ENCODE data around the gene CLIP4.
"Not testable (repeated sequence)": the region's sequence is repeated elsewhere in the genome, so short reads cannot be mapped to it uniquely, and the experiment has no call there.

Gene CLIP4

GRCh38 chr2:29114946-29115609 is at the start of gene CLIP4:
Gene CLIP4 (plus strand): TSS chr2:29115415. CDS start chr2:29121389, 5,974 bp downstream.
- peak; percentile 59 for DNase-seq (ENCODE audit: low spot score)

- DNase-seq (ENCODE audit: low spot score) = no peak
Observed at GRCh38 chr2:29066271-29066860, 48.8 kb upstream of the CLIP4 start.

- no peak for DNase-seq (ENCODE audit: low spot score)
Observed at GRCh38 chr2:29066997-29067605, 48.1 kb upstream of the CLIP4 start.

GRCh38 chr2:29068513-29068912 is 46.7 kb upstream of the CLIP4 start:
- DNase-seq (ENCODE audit: low spot score) = no peak

- DNase-seq (ENCODE audit: low spot score) = no peak
Observed at GRCh38 chr2:29070526-29070925, 44.7 kb upstream of the CLIP4 start.

- no peak for DNase-seq (ENCODE audit: low spot score)
Observed at GRCh38 chr2:29071032-29071975, 43.9 kb upstream of the CLIP4 start.

GRCh38 chr2:29072251-29072650 is 43.0 kb upstream of the CLIP4 start:
- DNase-seq (ENCODE audit: low spot score) = no peak

GRCh38 chr2:29072971-29073725 is 42.1 kb upstream of the CLIP4 start:
- DNase-seq (ENCODE audit: low spot score) = no peak

- no peak for DNase-seq (ENCODE audit: low spot score)
Observed at GRCh38 chr2:29073933-29074332, 41.3 kb upstream of the CLIP4 start.

- DNase-seq (ENCODE audit: low spot score) = no peak
Observed at GRCh38 chr2:29074411-29074810, 40.8 kb upstream of the CLIP4 start, which contains the start of gene PCARE. Gene PCARE (minus strand): TSS chr2:29074523. CDS start chr2:29074261, 262 bp downstream.

- DNase-seq (ENCODE audit: low spot score) = no peak
Observed at GRCh38 chr2:29075894-29076705, 39.1 kb upstream of the CLIP4 start.

GRCh38 chr2:29079887-29080286 is 35.3 kb upstream of the CLIP4 start:
- DNase-seq (ENCODE audit: low spot score) = no peak

GRCh38 chr2:29080886-29081743 is 34.1 kb upstream of the CLIP4 start:
- no peak for DNase-seq (ENCODE audit: low spot score)

- no peak for DNase-seq (ENCODE audit: low spot score)
Observed at GRCh38 chr2:29082804-29083495, 32.3 kb upstream of the CLIP4 start.

GRCh38 chr2:29084554-29084953 is 30.7 kb upstream of the CLIP4 start:
- no peak for DNase-seq (ENCODE audit: low spot score)

- DNase-seq (ENCODE audit: low spot score) = not testable (repeated sequence)
Observed at GRCh38 chr2:29090311-29090710, 24.9 kb upstream of the CLIP4 start.

- no peak for DNase-seq (ENCODE audit: low spot score)
Observed at GRCh38 chr2:29096969-29097368, 18.2 kb upstream of the CLIP4 start.

GRCh38 chr2:29097569-29097968 is 17.6 kb upstream of the CLIP4 start:
- no peak for DNase-seq (ENCODE audit: low spot score)

- no peak for DNase-seq (ENCODE audit: low spot score)
Observed at GRCh38 chr2:29100564-29100963, 14.7 kb upstream of the CLIP4 start.

Measured in CD4-positive, alpha-beta T cell treated with Interleukin-6 at 100 ng/mL for 8 hours (primary cell).